HEK293 (cell line): ENCODE data around the gene SCGB3A1.

Experiments
- CTCF ChIA-PET: fragments of 350-600 bp; formaldehyde crosslinking; extraction: SDS; loops from one replicate; lab custom pipeline; 2021; ENCODE audit warnings: antibody characterized with exemption; lab: Yijun Ruan, JAX
- POLR2A ChIA-PET: fragments of 300-600 bp; formaldehyde crosslinking; extraction: SDS; loops from one replicate; lab custom pipeline; 2020; ENCODE audit warnings: antibody characterized with exemption, inconsistent platforms; lab: Yijun Ruan, JAX
- H3K27ac ChIP-seq: fragments of 200-500 bp; sonication (Bioruptor generic); 2 replicates; pipeline ENCODE4 v1.5.1; 2014; ENCODE audit warnings: low read depth, low read length, control low read depth, inconsistent platforms; ENCODE audit errors: extremely low read depth
- H3K36me3 ChIP-seq, 2 experiments: fragments of 200-500 bp in 1 of 2; sonication (Bioruptor generic) in 1 of 2; 1 replicate in 1 of 2; 2 replicates in 1 of 2; pipeline ENCODE4 v1.5.1; 2014 to 2017; ENCODE audit warnings: inconsistent platforms in 2 of 2, low read length in 2 of 2; ENCODE audit not compliant: control insufficient read depth in 2 of 2, insufficient read depth in 1 of 2
- H3K4me1 ChIP-seq: fragments of 200-500 bp; sonication (Bioruptor generic); 2 replicates; pipeline ENCODE4 v1.5.1; 2014; ENCODE audit warnings: mild to moderate bottlenecking, low read length, inconsistent platforms; ENCODE audit not compliant: control insufficient read depth, insufficient read depth
- H3K4me3 ChIP-seq: 2 replicates; pipeline ENCODE4 v1.5.1; 2011; ENCODE audit warnings: low read depth, mild to moderate bottlenecking, control low read depth, low read length, moderate library complexity
- H3K9me3 ChIP-seq: fragments of 200-500 bp; sonication (Bioruptor generic); 2 replicates; pipeline ENCODE4 v1.5.1; 2014; ENCODE audit warnings: low read depth, low read length, inconsistent platforms; ENCODE audit not compliant: control insufficient read depth, insufficient read depth
- GLIS2 ChIP-seq: fragments of 450-650 bp; formaldehyde crosslinking; IDR thresholded peaks from 2 replicates; pipeline ENCODE4 v1.5.1; 2016; ENCODE audit warnings: missing biosample characterization, missing genetic modification characterization
- HOXA7 ChIP-seq: sonication (generic); formaldehyde crosslinking; IDR thresholded peaks from 2 replicates; pipeline ENCODE4 v1.8.1; 2022; ENCODE audit warnings: missing genetic modification reagents, borderline replicate concordance
- KLF7 ChIP-seq: fragments of 450-650 bp; formaldehyde crosslinking; IDR thresholded peaks from 2 replicates; pipeline ENCODE4 v1.5.1; 2016; ENCODE audit warnings: missing biosample characterization, missing genetic modification characterization, borderline replicate concordance
- KLF9 ChIP-seq: fragments of 450-650 bp; formaldehyde crosslinking; IDR thresholded peaks from 2 replicates; pipeline ENCODE4 v1.5.1; 2016; ENCODE audit warnings: missing biosample characterization, missing genetic modification characterization, low read depth
- YY1 ChIP-seq: fragments of 450-650 bp; formaldehyde crosslinking; IDR thresholded peaks from 2 replicates; pipeline ENCODE4 v1.5.1; 2018; ENCODE audit warnings: missing biosample characterization, missing genetic modification characterization
- ZBTB1 ChIP-seq: fragments of 450-650 bp; formaldehyde crosslinking; IDR thresholded peaks from 2 replicates; pipeline ENCODE4 v1.5.1; 2016; ENCODE audit warnings: missing biosample characterization, missing genetic modification characterization
- ZBTB20 ChIP-seq: fragments of 450-650 bp; formaldehyde crosslinking; IDR thresholded peaks from 2 replicates; pipeline ENCODE4 v1.5.1; 2016; ENCODE audit warnings: missing biosample characterization, missing genetic modification characterization
- ZBTB48 ChIP-seq: fragments of 450-650 bp; formaldehyde crosslinking; IDR thresholded peaks from 2 replicates; pipeline ENCODE4 v1.5.1; 2016; ENCODE audit warnings: missing biosample characterization, missing genetic modification characterization
- ZEB2 ChIP-seq: fragments of 450-650 bp; formaldehyde crosslinking; IDR thresholded peaks from 2 replicates; pipeline ENCODE4 v1.5.1; 2016; ENCODE audit warnings: missing biosample characterization, missing genetic modification characterization
- ZFHX2 ChIP-seq: fragments of 450-650 bp; formaldehyde crosslinking; conservative IDR thresholded peaks from 2 replicates; pipeline ENCODE4 v1.5.1; 2016; ENCODE audit warnings: missing biosample characterization, missing genetic modification characterization
- ZFP37 ChIP-seq: fragments of 450-650 bp; formaldehyde crosslinking; IDR thresholded peaks from 2 replicates; pipeline ENCODE4 v1.5.1; 2016; ENCODE audit warnings: missing biosample characterization, missing genetic modification characterization
- ZNF175 ChIP-seq: fragments of 450-650 bp; formaldehyde crosslinking; IDR thresholded peaks from 2 replicates; pipeline ENCODE4 v1.5.1; 2016; ENCODE audit warnings: missing biosample characterization, missing genetic modification characterization
- ZNF2 ChIP-seq: fragments of 450-650 bp; formaldehyde crosslinking; IDR thresholded peaks from 2 replicates; pipeline ENCODE4 v1.5.1; 2016; ENCODE audit warnings: missing biosample characterization, missing genetic modification characterization
- ZNF335 ChIP-seq: fragments of 450-650 bp; formaldehyde crosslinking; conservative IDR thresholded peaks from 2 replicates; pipeline ENCODE4 v1.5.1; 2016; ENCODE audit warnings: missing biosample characterization, missing genetic modification characterization
- ZNF423 ChIP-seq: fragments of 450-650 bp; formaldehyde crosslinking; IDR thresholded peaks from 2 replicates; pipeline ENCODE4 v1.5.1; 2016; ENCODE audit warnings: missing biosample characterization, missing genetic modification characterization
- ZNF600 ChIP-seq: fragments of 450-650 bp; formaldehyde crosslinking; IDR thresholded peaks from 2 replicates; pipeline ENCODE4 v1.5.1; 2016; ENCODE audit warnings: missing biosample characterization, missing genetic modification characterization
- ZNF658 ChIP-seq: fragments of 450-650 bp; formaldehyde crosslinking; IDR thresholded peaks from 2 replicates; pipeline ENCODE4; 2016; ENCODE audit warnings: missing biosample characterization, missing genetic modification characterization
- ZNF660 ChIP-seq: fragments of 450-650 bp; IDR thresholded peaks from 2 replicates; pipeline ENCODE4 v1.5.1; 2018; ENCODE audit warnings: missing biosample characterization, mild to moderate bottlenecking, missing genetic modification characterization
- ZNF677 ChIP-seq: fragments of 450-650 bp; IDR thresholded peaks from 2 replicates; pipeline ENCODE4 v1.5.0; 2018; ENCODE audit warnings: missing biosample characterization, mild to moderate bottlenecking, missing genetic modification characterization, moderate library complexity
- ZNF777 ChIP-seq: fragments of 450-650 bp; formaldehyde crosslinking; IDR thresholded peaks from 2 replicates; pipeline ENCODE4 v1.5.1; 2017; ENCODE audit warnings: missing biosample characterization, missing genetic modification characterization, borderline replicate concordance
- ZNF837 ChIP-seq: fragments of 450-650 bp; formaldehyde crosslinking; IDR thresholded peaks from 2 replicates; pipeline ENCODE4 v1.5.1; 2016; ENCODE audit warnings: missing biosample characterization, missing genetic modification characterization
- ZSCAN30 ChIP-seq: fragments of 450-650 bp; IDR thresholded peaks from 2 replicates; pipeline ENCODE4 v1.5.1; 2018; ENCODE audit warnings: missing biosample characterization, mild to moderate bottlenecking, missing genetic modification characterization, moderate library complexity
- ZXDB ChIP-seq: fragments of 450-650 bp; formaldehyde crosslinking; IDR thresholded peaks from 2 replicates; pipeline ENCODE4 v1.5.1; 2016; ENCODE audit warnings: missing biosample characterization, missing genetic modification characterization
- TF ChIP-seq, protein P1 (sequence below): fragments of 450-650 bp; formaldehyde crosslinking; IDR thresholded peaks from 2 replicates; pipeline ENCODE4 v1.5.1; 2016; ENCODE audit warnings: missing biosample characterization, missing genetic modification characterization
- TF ChIP-seq, protein P2 (sequence below): fragments of 450-650 bp; formaldehyde crosslinking; optimal IDR thresholded peaks from 2 replicates; pipeline ENCODE3; 2016; ENCODE audit warnings: missing biosample characterization, mild to moderate bottlenecking, missing genetic modification characterization
- TF ChIP-seq, protein P3 (sequence below): fragments of 450-650 bp; formaldehyde crosslinking; IDR thresholded peaks from 2 replicates; pipeline ENCODE4 v1.5.1; 2017; ENCODE audit warnings: missing biosample characterization, missing genetic modification characterization
- TF ChIP-seq, protein P4 (sequence below): fragments of 450-650 bp; formaldehyde crosslinking; IDR thresholded peaks from 2 replicates; pipeline ENCODE4 v1.5.1; 2016; ENCODE audit warnings: missing biosample characterization, missing genetic modification characterization
- TF ChIP-seq, protein P5 (sequence below): fragments of 450-650 bp; formaldehyde crosslinking; IDR thresholded peaks from 2 replicates; pipeline ENCODE4 v1.5.1; 2016; ENCODE audit warnings: missing biosample characterization, missing genetic modification characterization

SCGB3A1 gene

DNA sequence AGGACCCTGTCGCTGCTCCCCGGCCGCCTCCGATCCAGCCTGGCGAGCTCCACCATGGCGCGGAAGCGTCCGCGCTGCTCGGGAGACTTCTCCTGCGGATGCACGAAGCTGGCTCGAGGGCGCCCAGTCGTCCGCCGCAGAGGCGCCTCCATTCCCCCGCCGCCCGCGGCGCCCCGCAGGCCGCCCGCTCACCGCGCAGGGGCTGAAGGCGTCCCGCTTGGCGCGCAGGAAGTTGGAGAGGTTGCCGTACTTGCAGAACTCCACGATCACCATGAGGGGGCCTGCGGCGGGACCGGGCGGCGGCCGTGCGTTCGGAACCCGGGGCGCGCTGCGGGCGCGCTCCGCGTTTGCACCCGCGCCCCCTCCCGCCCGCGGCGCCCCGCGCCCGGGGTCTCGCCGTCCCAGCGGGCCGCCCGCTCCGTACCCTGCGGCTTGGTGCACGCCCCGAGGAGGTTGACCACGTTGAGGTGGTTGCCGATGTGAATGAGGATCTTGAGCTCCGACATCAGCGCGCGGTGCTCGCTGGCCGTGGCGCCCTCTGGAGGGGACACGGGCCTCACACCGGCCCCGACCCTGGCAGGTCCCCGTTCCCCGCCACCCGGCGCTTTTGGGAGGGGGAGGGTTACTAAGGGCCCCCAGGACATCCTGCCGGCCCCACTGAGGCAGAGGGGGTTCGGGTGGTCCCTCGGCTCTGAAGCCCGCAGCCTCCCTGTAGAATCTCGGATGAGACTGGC lies 27.7 kb upstream of the SCGB3A1 start:
- ChIA-PET POLR2A (interaction anchor here (0.5 to 1.0 kb wide), 2 partner anchors 14 to 243 kb away, joined by 3 read pairs; no protein-coding TSS in a partner anchor), CTCF (interaction anchor here (0.5 to 1.5 kb wide), 30 partner anchors 9 to 1925 kb away, joined by 3 to 16 read pairs (median 3); no protein-coding TSS in a partner anchor)
- TF ChIP-seq ZBTB48 (tag by site-specific recombination) = peak; percentile 57
- TF ChIP-seq ZNF2 (tag by site-specific recombination) = no peak
- no peak for TF ChIP-seq KLF9
- peak; percentile 49; the same call in 1 of the 2 replicates for TF ChIP-seq ZNF660 (tag by site-specific recombination)
- TF ChIP-seq ZSCAN30 (tag by site-specific recombination) = 0 out of 2 replicates have a peak, but pooled peaks have one; percentile 46
- peak; percentile 65; the same call in 1 of the 2 replicates for TF ChIP-seq ZNF777
- TF ChIP-seq ZNF175 (tag by site-specific recombination) = no peak
- TF ChIP-seq ZNF658 (tag by site-specific recombination) = no peak
- TF ChIP-seq, protein P1, sequence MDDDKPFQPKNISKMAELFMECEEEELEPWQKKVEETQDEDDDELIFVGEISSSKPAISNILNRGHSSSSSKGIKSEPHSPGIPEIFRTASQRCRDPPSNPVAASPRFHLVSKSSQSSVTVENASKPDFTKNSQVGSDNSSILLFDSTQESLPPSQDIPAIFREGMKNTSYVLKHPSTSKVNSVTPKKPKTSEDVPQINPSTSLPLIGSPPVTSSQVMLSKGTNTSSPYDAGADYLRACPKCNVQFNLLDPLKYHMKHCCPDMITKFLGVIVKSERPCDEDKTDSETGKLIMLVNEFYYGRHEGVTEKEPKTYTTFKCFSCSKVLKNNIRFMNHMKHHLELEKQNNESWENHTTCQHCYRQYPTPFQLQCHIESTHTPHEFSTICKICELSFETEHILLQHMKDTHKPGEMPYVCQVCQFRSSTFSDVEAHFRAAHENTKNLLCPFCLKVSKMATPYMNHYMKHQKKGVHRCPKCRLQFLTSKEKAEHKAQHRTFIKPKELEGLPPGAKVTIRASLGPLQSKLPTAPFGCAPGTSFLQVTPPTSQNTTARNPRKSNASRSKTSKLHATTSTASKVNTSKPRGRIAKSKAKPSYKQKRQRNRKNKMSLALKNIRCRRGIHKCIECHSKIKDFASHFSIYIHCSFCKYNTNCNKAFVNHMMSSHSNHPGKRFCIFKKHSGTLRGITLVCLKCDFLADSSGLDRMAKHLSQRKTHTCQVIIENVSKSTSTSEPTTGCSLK (tag by site-specific recombination) = no peak
- TF ChIP-seq ZNF677 (tag by site-specific recombination) = 0 out of 2 replicates have a peak, but pooled peaks have one; percentile 16
- no peak for TF ChIP-seq KLF7 (tag by site-specific recombination)
- TF ChIP-seq ZNF837 (tag by site-specific recombination) = no peak
- no peak for TF ChIP-seq HOXA7 (CRISPR knock-in tag)
- TF ChIP-seq, protein P2, sequence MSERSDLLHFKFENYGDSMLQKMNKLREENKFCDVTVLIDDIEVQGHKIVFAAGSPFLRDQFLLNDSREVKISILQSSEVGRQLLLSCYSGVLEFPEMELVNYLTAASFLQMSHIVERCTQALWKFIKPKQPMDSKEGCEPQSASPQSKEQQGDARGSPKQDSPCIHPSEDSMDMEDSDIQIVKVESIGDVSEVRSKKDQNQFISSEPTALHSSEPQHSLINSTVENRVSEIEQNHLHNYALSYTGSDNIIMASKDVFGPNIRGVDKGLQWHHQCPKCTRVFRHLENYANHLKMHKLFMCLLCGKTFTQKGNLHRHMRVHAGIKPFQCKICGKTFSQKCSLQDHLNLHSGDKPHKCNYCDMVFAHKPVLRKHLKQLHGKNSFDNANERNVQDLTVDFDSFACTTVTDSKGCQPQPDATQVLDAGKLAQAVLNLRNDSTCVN = peak; percentile 83
- TF ChIP-seq, protein P3, sequence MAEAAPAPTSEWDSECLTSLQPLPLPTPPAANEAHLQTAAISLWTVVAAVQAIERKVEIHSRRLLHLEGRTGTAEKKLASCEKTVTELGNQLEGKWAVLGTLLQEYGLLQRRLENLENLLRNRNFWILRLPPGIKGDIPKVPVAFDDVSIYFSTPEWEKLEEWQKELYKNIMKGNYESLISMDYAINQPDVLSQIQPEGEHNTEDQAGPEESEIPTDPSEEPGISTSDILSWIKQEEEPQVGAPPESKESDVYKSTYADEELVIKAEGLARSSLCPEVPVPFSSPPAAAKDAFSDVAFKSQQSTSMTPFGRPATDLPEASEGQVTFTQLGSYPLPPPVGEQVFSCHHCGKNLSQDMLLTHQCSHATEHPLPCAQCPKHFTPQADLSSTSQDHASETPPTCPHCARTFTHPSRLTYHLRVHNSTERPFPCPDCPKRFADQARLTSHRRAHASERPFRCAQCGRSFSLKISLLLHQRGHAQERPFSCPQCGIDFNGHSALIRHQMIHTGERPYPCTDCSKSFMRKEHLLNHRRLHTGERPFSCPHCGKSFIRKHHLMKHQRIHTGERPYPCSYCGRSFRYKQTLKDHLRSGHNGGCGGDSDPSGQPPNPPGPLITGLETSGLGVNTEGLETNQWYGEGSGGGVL (tag by site-specific recombination) = peak; percentile 47
- peak; percentile 47 for TF ChIP-seq YY1 (tag by site-specific recombination)
- TF ChIP-seq, protein P4, sequence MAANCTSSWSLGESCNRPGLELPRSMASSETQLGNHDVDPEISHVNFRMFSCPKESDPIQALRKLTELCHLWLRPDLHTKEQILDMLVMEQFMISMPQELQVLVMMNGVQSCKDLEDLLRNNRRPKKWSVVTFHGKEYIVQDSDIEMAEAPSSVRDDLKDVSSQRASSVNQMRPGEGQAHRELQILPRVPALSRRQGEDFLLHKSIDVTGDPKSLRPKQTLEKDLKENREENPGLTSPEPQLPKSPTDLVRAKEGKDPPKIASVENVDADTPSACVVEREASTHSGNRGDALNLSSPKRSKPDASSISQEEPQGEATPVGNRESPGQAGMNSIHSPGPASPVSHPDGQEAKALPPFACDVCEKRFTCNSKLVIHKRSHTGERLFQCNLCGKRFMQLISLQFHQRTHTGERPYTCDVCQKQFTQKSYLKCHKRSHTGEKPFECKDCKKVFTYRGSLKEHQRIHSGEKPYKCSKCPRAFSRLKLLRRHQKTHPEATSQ (tag by site-specific recombination) = no peak
- 0 out of 2 replicates have a peak, but pooled peaks have one; percentile 56 for TF ChIP-seq ZEB2 (tag by site-specific recombination)
- 0 out of 2 replicates have a peak, but pooled peaks have one; percentile 15 for TF ChIP-seq ZNF423 (tag by site-specific recombination)
- TF ChIP-seq, protein P5, sequence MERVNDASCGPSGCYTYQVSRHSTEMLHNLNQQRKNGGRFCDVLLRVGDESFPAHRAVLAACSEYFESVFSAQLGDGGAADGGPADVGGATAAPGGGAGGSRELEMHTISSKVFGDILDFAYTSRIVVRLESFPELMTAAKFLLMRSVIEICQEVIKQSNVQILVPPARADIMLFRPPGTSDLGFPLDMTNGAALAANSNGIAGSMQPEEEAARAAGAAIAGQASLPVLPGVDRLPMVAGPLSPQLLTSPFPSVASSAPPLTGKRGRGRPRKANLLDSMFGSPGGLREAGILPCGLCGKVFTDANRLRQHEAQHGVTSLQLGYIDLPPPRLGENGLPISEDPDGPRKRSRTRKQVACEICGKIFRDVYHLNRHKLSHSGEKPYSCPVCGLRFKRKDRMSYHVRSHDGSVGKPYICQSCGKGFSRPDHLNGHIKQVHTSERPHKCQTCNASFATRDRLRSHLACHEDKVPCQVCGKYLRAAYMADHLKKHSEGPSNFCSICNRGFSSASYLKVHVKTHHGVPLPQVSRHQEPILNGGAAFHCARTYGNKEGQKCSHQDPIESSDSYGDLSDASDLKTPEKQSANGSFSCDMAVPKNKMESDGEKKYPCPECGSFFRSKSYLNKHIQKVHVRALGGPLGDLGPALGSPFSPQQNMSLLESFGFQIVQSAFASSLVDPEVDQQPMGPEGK = peak; percentile 84
- no peak for TF ChIP-seq ZFP37 (tag by site-specific recombination)
- peak; percentile 67 for TF ChIP-seq ZFHX2 (tag by site-specific recombination)
- TF ChIP-seq ZBTB20 (tag by site-specific recombination) = peak; percentile 86
- TF ChIP-seq ZBTB1 = no peak
- peak; percentile 48 for TF ChIP-seq GLIS2
- TF ChIP-seq ZNF335 (tag by site-specific recombination) = peak; percentile 71
- TF ChIP-seq ZXDB (tag by site-specific recombination) = peak; percentile 84
- peak; percentile 74; the same call in 1 of the 2 replicates for TF ChIP-seq ZNF600 (tag by site-specific recombination)

More for the DNA sequence above, 27.7 kb upstream of the SCGB3A1 start:
- Histone ChIP-seq H3K4me1 (no peaks in the 10 kb centered on the region; the same call in 1 of the 2 replicates), H3K4me3 (peak overlapping the region; percentile 46), H3K36me3 (peaks cover 0 to 17% of the 10 kb centered on the region in 2 experiments; a peak in 1 of 3 replicates), H3K9me3 (no peaks in the 10 kb centered on the region), H3K27ac (peak overlapping the region; percentile 78; the same call in 1 of the 2 replicates)
